HUES48 (cell line): ENCODE measurements around the gene SPP2.

ENCODE experiments used
- H3K27ac ChIP-seq: one replicate; pipeline ENCODE4 v1.7.0; 2013; ENCODE audit warnings: low read depth, low read length, inconsistent platforms
- H3K27me3 ChIP-seq: 2 replicates; pipeline ENCODE4 v1.6.1; 2013; ENCODE audit warnings: mild to moderate bottlenecking, low read length; ENCODE audit not compliant: control insufficient read depth, insufficient read depth
- H3K36me3 ChIP-seq: 2 replicates; pipeline ENCODE4 v1.6.1; 2013; ENCODE audit warnings: low read length; ENCODE audit not compliant: control insufficient read depth, insufficient read depth
- H3K4me1 ChIP-seq: 2 replicates; pipeline ENCODE4 v1.6.1; 2013; ENCODE audit warnings: mild to moderate bottlenecking, low read length; ENCODE audit not compliant: control insufficient read depth, insufficient read depth
- H3K4me3 ChIP-seq: 2 replicates; pipeline ENCODE4 v1.5.1; 2013; ENCODE audit warnings: mild to moderate bottlenecking, low read depth, low read length
- H3K9ac ChIP-seq: 2 replicates; pipeline ENCODE4 v1.6.1; 2013; ENCODE audit warnings: mild to moderate bottlenecking, low read depth, low read length, moderate library complexity
- H3K9me3 ChIP-seq: 2 replicates; pipeline ENCODE4 v1.6.1; 2013; ENCODE audit warnings: low read length; ENCODE audit not compliant: control insufficient read depth, insufficient read depth

Gene SPP2

GRCh38 chr2:234121999-234122398, 71.5 kb downstream of the SPP2 start:
- H3K27ac ChIP-seq = no peak overlapping the region

GRCh38 chr2:234125451-234126145, 75.1 kb downstream of the SPP2 start:
- peaks cover 3% of the 10 kb centered on the region; the same call in 1 of the 2 replicates for H3K4me1 ChIP-seq
- H3K9me3 ChIP-seq = no peaks in the 10 kb centered on the region
- H3K27me3 ChIP-seq = no peaks in the 10 kb centered on the region
- H3K27ac ChIP-seq = no peak overlapping the region
- H3K9ac ChIP-seq = no peak overlapping the region
- H3K36me3 ChIP-seq = no peaks in the 10 kb centered on the region
- no peak overlapping the region for H3K4me3 ChIP-seq

More at GRCh38 chr2:234121999-234122398, 71.5 kb downstream of the SPP2 start:
- no peaks in the 10 kb centered on the region for H3K9me3 ChIP-seq
- no peaks in the 10 kb centered on the region for H3K27me3 ChIP-seq
- H3K9ac ChIP-seq = no peak overlapping the region
- H3K36me3 ChIP-seq = no peaks in the 10 kb centered on the region
- no peak overlapping the region for H3K4me3 ChIP-seq
- peaks cover 3% of the 10 kb centered on the region; the same call in 1 of the 2 replicates for H3K4me1 ChIP-seq

- no peak overlapping the region for H3K4me3 ChIP-seq
- no peak overlapping the region for H3K9ac ChIP-seq
- no peaks in the 10 kb centered on the region for H3K27me3 ChIP-seq
- H3K27ac ChIP-seq = no peak overlapping the region
- H3K9me3 ChIP-seq = no peaks in the 10 kb centered on the region
- peaks cover 3% of the 10 kb centered on the region; the same call in 1 of the 2 replicates for H3K4me1 ChIP-seq
- no peaks in the 10 kb centered on the region for H3K36me3 ChIP-seq
These were observed 75.6 kb downstream of the SPP2 start for GRCh38 chr2:234126146-234126470.
